HG03439 (cell line): ENCODE results near the gene CCDC8.
"Not testable (repeated sequence)": the region's sequence is repeated elsewhere in the genome, so short reads cannot be mapped to it uniquely, and the experiment has no call there.

Experiments used
- ATAC-seq: cut with Tn5 transposase; IDR thresholded peaks from one replicate; pipeline ENCODE4 v1.9.1; 2021; ENCODE audit warnings: mild to moderate bottlenecking, moderate library complexity; ENCODE audit not compliant: unreplicated experiment

CCDC8 gene, protein sequence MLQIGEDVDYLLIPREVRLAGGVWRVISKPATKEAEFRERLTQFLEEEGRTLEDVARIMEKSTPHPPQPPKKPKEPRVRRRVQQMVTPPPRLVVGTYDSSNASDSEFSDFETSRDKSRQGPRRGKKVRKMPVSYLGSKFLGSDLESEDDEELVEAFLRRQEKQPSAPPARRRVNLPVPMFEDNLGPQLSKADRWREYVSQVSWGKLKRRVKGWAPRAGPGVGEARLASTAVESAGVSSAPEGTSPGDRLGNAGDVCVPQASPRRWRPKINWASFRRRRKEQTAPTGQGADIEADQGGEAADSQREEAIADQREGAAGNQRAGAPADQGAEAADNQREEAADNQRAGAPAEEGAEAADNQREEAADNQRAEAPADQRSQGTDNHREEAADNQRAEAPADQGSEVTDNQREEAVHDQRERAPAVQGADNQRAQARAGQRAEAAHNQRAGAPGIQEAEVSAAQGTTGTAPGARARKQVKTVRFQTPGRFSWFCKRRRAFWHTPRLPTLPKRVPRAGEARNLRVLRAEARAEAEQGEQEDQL

GRCh38 chr19:46413262-46414031 is at the start of gene CCDC8:
CCDC8 (minus strand) TSS chr19:46413564; CDS start chr19:46412810, 754 bp downstream.
- ATAC-seq, result no peak

GRCh38 chr19:46461537-46461936 is 48.2 kb upstream of the CCDC8 start:
- no peak for ATAC-seq

DNA sequence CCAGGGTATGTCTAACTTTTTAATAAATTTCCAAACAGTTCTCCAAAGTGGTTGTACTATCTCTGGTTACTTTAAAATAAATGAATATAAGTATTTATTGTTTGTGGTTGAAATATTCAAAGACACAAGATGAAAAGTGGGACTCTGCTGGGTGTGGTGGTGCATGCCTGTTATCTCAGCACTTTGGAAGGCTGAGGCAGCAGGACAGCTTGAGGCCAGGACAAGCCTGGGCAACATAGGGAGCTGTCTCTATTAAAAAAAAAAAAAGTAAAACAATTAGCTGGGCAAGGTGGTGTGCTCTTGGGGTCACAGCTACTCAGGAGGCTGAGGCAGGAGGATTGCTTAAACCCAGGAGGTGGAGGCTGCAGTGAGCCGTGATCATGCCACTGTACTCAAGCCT is 47.6 kb upstream of the CCDC8 start:
- no peak for ATAC-seq

- no peak for ATAC-seq
These were observed 46.7 kb upstream of the CCDC8 start for GRCh38 chr19:46460055-46460454.

DNA sequence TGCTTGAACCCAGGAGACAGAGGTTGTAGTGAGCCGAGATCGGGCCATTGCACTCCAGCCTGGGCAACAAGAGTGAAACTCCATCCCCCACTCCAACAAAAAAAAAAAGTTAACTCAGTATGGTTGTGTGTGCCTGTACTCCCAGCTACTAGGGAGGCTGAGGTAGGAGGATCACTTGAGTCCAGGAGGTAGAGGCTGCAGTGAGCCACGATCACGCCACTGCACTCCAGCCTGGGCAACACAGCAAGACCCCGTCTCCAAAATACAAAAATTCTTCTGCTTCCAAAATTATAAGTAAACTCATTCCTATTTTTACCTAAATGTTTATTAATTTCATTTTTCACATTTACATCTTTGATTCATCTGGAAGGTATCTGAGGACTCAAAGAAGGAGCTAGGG is 43.6 kb upstream of the CCDC8 start:
- ATAC-seq, result no peak

DNA sequence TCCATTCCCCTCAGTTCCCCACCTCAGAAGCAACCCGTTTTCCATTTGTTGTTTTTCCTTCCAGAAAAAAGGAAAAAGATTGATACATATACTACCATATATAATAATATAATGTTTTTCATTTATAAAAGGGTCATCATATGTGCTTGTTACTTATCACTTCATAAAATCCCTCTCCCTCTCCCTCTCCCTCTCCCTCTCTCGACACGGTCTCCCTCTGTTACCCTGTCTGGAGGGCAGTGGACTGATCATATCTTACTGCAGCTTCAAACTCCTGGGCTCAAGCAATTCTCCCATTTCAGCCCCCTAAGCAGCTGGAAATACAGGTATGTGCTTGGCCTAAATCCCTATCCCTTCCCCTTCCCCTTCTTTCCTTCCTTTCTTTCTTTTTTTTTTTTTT is 40.9 kb upstream of the CCDC8 start:
- no peak for ATAC-seq

- ATAC-seq, result no peak
These were observed 40.3 kb upstream of the CCDC8 start for GRCh38 chr19:46453661-46454060.

DNA sequence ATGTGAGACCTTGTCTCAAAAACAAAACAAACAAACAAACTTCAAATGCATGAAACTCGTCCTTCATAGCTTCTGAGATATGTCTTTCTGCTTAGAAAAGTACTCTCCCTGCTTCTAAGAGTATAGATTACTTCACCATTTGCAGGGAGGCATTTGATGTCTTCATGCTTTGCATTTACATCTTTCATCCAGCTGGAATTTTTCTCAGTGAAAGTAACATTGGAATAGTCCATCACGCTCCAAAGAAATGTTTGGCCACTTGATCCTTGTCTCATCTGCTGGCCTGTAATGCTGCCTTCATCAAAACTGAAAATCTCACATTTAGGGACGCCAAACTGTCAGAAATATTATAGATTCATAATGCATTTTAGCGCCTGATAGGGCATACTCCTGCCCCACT is 38.8 kb upstream of the CCDC8 start:
- no peak for ATAC-seq

GRCh38 chr19:46451352-46451751 is 38.0 kb upstream of the CCDC8 start:
- no peak for ATAC-seq

- no peak for ATAC-seq
These were observed 37.4 kb upstream of the CCDC8 start for GRCh38 chr19:46450737-46451136.

GRCh38 chr19:46449228-46449627 is 35.9 kb upstream of the CCDC8 start:
- no peak for ATAC-seq

GRCh38 chr19:46448601-46449000 is 35.2 kb upstream of the CCDC8 start:
- no peak for ATAC-seq

GRCh38 chr19:46447824-46448223 is 34.5 kb upstream of the CCDC8 start:
- no peak for ATAC-seq

DNA sequence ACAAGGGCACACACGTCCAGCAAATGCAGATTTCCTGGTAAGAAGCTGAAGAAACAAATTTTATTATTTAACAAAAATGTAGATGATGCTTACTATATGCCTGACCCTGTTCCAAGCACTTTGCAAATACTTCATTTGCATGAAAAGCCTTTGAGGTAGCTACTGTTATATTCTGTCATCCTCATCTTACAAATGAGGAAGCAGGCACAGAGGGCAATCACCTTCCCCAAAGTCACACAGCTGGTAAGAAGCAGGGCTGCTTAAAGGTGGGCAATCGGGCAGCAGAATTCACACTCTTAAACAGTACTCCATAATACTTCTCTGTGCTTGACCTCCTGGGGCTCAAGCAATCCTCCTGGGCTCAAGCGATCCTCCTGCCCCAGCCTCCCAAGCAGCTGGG is 33.6 kb upstream of the CCDC8 start:
- no peak for ATAC-seq

DNA sequence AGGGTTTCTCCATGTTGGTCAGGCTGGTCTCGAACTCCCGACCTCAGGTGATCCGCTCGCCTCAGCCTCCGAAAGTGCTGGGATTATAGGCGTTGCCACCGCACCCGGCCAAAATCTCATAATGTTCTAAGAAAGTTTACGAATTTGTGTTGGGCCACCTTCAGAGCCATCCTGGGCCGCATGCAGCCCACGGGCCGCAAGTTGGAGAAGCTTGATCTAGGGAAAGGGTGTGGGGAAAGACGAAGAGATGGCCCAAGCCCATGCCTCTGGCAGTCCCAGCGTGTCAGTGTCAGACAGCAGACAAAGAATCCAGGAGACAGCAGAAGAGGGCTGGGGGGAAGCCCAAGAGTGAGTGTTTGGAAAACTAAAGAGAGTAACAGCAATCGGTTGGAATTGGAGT is 32.7 kb upstream of the CCDC8 start:
- ATAC-seq, result no peak

DNA sequence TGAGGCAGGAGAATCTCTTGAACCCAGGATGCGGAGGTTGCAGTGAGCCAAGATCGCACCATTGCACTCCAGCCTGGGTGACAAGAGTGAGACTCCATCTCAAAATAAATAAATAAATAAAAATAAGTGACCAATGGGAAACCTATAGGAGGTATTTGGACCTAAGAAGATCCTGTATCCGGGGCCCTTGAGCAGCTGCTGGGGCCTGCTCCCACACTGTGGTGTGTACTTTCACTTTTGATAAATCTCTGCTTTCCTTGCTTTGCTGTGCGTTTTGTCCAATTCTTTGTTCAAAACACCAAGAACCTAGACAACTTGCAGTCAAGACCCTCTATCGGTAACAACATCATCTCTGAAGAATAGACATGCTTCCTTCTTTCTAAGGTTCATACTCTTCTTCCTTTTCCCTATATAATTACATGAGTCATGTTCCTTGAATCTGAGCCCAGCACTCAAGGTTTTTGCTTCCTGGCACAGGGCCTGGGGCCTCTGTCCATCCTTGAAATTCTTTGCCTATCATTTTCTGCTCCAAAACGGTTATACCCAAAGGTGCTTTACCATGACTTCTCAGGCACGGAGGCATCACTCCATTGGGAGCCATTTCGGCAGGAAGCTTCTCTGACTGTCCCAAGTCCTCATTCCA is 29.6 kb upstream of the CCDC8 start:
- no peak for ATAC-seq

DNA sequence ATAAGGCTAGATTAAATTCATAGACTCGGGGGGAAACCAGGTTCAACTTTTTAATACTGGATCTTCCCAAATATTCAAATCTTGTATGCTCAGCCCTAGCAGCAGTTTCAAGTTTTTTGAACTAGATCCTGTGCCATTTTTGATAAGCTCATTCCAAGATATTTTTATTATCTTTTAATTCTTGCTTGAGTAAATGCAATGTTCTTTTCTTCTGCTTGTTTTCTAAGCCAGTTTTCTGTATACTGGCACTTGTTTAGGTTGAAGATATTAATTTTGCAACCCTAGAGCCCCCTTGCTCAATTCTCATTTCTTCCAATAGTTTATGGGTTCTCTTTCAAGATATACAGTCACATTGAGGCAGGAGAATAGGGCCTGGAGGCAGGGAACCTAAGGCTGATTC is 28.5 kb upstream of the CCDC8 start:
- ATAC-seq, result no peak

- ATAC-seq, result not testable (repeated sequence)
These were observed 22.3 kb upstream of the CCDC8 start for GRCh38 chr19:46435689-46436088.

DNA sequence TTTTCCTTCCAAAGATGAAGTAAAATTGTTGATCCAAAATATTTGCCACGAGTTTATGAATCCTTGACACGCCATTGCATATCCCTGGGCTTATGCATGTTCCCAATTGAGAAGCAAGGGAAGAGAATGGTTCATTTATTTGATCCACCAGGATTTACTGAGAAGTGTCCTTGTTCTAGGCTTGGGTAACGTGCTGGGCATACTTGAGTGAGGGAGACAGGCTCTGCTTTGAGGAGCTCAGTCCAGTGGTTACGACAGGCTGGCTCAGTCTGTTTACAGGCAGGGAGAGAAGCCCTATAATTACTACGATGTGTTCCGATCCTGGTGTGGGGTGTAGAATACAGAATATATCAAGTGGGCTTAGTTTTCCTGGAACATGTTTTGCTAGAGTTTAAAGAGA is 21.6 kb upstream of the CCDC8 start:
- no peak for ATAC-seq

GRCh38 chr19:46433470-46433869 is 20.1 kb upstream of the CCDC8 start:
- not testable (repeated sequence) for ATAC-seq

DNA sequence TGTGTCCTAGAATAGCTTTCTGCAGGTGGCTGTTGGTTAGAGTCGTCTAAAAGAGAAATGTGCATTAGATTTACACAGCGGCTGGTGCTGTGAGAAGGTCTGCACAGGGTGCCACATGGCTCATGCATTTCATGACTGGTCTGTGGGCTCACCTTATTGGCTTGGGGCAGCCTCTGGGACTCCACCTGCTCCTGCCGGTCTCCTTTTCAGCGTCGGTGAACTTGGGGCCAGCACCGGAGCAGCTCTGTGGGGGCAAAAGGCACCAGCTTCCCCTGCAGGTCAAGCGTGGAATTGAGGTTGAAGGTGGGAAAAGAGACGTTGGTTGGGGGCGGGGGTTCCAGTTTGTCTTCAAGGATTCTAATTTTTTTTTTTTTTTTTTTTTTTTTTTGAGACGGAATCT is 18.5 kb upstream of the CCDC8 start:
- ATAC-seq, result no peak

DNA sequence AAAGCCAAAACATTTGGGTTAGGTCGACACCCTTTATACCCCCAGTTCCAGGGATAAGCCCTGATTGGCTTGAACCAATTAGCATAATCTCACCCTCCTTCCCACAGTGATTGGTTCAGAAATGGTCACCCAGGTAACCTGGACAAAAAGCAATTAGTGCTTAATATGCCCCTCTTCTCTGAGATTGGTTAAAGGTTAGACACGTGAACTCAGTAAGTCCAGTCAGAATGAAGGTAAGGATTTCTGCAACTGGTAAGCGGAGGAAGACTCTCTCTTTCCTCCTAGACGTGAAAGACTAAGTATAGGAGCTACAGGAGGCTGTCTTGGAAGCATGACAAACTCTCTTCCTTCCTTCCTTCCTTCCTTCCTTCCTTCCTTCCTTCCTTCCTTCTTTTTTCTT is 16.6 kb upstream of the CCDC8 start:
- no peak for ATAC-seq
